NCI-H2196 (cell line): ENCODE results near the gene ABCC5.

Experiments
- DNase-seq: peaks from one replicate; lab custom pipeline; 2025; ENCODE audit not compliant: unreplicated experiment; lab: John Stamatoyannopoulos, UW

Gene ABCC5

DNA sequence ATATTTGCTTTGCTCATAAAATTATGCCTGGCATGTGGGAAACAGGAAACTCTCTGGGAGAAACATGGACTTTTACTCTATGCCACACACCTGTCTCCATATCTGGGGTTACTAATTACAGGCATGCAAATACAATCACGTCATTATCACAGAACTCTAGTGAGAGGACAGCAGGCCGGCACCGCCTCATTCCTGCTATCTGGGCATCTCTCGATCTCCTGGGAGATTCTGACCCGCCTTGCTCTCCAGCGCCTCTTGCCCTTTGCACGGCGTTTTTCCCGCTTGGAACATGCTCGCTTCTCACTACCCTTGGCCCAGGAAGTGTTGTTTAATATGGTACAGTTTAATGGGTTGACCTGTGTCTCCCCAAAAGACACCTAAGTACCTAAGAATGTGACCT is 87.6 kb downstream of the ABCC5 start:
- no peak for DNase-seq

DNA sequence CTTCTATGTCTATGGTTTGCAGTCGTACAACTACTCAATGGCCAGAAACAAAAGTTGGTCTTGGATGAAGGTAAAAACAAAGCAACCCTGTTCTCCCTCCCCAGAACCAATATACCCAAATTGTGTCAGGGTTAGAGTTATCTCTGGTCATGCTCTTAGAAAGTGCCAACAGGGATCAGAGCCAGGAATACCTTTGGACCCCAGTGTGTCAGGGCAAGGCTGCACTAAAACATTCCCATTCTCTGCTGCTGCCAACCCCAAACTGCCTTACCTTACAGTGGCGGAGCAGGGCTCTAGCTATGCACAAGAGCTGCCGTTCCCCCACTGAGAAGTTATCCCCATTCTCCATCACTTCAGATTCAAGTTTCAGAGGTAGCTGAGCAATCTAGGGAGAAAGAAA is 90.6 kb downstream of the ABCC5 start:
- no peak for DNase-seq

- no peak for DNase-seq
These were observed 92.7 kb downstream of the ABCC5 start for GRCh38 chr3:183924956-183925355.

DNA sequence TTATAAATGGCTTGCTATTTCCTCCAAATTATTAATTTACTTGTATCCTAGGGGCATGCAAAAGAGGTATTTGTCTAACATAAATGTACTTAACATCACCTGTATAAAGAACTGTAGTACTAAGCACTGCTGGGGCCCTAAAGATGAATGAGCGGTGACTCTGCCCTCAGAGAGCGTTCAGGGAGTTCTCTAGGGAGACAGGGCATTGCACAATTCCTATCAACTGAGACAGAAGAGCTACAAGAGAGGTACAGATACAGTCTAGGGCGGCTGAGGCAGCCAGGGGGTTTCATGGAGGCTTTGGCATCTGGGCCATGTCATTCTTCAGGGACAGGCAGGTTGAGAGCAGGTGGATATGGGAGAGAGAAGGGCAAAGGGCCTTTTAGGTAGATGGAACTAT is 93.1 kb downstream of the ABCC5 start:
- no peak for DNase-seq

GRCh38 chr3:183922421-183922820 is 95.3 kb downstream of the ABCC5 start:
- no peak for DNase-seq

DNA sequence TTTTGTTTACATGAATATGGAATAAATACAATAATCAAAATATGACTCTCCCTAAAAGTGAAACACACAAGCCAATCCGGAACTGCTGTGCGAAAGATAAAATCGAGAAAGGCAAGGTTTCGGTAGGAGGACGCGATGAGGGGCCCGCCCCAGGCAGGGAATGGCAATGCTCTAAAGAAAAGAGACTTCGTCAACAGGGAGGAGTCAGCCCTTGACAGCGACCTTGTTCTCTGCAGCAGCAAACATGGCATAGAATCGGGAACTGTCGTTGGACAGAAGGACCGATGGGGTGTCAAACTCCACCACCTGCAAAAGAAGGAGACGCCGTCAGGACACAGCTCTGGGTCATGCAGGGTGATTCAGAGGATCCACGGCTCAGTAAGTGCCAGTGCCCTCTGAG is 96.6 kb downstream of the ABCC5 start:
- no peak for DNase-seq

DNA sequence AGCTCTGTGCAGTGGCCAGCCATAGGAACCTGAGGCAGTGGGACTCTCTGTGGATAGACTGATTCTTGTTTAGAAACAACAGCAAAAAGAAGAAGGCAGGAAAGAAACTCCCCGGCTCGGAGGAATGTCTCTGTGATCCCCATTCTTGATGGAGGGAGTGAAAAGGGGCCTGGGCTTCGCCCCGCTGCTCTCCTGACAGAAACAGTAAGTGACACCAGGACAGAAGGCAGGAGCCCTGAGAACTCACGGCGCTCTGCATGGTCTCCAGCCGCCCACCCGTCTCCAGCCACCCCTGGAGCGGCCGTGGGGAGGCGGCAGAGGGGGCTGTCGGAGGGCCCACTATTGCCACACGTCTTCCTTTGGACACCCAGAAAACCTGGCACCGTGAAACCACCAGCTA is 97.3 kb downstream of the ABCC5 start:
- no peak for DNase-seq

GRCh38 chr3:183918178-183918577 is 99.5 kb downstream of the ABCC5 start:
- DNase-seq, result no peak

- DNase-seq, result no peak
These were observed 99.9 kb downstream of the ABCC5 start for GRCh38 chr3:183917776-183918175.

DNA sequence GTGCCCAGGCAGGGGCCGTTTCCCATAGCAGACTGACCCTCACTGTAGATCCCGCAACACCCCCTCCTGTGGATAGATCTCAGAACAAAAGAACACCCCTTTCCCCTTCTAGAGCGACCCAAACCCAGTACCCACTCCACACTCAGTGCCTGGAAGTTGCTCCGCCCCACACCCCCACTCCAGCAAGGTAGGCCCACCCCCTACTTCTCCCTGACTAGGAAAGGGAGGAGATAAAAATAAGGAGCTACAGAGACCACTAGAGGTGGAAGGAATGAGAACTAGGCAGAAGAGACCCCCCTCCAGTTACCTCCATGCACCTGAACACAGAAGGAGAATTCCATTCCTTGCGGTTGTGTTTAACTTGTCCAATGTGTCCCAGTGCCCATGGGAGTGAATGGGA is 102.8 kb downstream of the ABCC5 start:
- no peak for DNase-seq

- DNase-seq, result no peak
These were observed 104.1 kb downstream of the ABCC5 start for GRCh38 chr3:183913580-183913920.

DNA sequence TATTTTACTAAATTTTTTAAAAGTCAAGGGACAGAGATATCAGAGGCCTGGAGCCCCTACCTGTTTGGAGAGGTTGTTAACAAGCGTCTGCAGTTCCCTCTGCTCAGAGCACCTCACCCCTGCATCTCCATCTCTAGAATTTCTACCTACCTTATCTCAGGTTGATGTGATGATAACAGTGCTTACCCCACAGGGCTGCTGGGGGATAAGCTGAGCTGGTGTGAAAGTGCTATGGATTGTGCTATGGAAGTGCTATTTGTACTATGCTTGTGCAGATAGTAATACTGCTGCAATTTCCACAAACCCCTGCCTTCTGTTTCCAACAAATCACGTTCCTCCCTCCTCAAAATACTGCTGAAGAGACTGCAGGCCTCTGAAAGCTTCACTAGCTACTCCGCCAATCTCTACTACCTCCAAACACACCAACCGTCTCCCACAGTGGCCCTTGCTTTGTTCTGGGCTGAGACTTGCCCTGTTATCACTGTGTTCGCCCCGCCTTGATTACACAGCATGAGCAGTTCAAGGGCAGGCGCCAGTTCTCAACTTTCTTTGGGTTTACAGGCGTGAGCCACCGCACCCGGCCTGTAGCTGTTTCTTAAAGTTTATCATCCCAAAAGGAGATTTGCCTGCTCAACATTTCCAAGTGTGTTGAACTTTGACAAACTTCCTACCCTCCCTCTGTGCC is 104.6 kb downstream of the ABCC5 start:
- DNase-seq, result no peak

GRCh38 chr3:183911763-183912506 is 105.7 kb downstream of the ABCC5 start:
- no peak for DNase-seq

DNA sequence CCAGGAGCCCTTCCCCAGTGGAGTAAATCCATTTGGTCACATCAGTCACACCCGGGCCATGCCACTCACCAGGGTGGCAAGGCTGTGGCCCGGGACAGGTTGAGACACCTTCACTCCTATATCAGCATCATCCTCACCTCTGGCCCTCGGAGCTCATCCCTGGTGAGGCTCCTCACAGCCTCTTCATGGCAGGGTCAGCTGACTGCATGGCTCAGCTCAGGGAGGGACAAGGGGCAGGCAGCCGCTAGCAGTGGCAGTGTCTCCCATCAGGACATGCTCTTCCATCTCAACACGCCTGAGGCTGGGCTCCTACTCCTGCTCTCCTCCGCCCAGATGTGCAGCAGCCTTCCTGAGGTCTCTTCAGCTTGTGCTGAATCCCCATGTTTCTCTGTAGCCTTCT is 106.6 kb downstream of the ABCC5 start:
- no peak for DNase-seq

DNA sequence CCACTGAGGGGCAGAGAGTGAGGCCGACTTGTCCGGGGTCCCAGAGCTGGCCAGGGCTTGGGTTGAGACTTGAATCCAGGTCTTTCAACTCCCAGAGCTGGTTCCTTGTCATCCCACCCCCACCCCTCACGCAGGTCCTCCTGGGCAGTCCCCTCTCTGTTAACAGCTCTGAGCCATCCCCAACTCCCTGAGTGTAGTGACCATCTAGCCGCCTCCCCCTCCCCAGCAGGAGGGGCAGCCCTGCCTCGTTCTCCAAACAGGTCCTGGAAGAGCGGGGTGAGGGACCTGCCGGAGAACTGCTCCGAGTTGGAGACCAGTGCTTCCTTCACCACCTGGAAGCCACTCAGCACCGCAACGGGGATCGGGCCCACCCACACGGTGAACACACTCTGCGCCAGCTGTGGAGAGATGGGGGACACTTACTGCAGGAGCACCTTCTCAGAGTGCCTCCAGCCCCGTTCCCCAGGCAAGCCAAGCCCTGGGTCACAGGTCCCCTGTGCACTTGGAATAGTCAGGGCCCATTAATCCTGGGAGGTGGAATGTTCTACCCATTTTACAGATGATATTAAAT is 108.6 kb downstream of the ABCC5 start:
- DNase-seq, result no peak

DNA sequence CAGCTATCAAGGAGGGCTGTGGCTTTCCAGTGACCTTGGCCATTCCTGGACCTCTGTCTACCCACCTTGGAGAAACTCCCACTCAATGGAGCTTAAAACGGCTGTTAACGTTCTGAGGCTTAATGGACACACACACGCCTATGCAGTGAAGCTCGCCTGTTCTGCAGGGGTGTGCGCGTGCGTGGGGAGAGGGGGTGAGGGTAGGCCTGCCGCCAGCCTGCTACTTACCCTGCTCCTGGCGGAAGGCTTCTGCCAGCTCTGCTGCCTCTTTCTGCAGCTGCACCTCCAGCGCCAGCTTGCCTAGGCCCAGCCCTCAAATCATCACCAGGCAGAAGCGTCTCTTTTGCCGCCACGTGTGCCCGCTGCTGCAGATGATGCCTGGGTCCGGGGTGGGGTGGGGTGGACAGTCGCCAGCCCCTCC is 109.8 kb downstream of the ABCC5 start:
- no peak for DNase-seq

GRCh38 chr3:183907176-183907575 is 110.5 kb downstream of the ABCC5 start:
- no peak for DNase-seq

- no peak for DNase-seq
These were observed 111.3 kb downstream of the ABCC5 start for GRCh38 chr3:183906234-183906921.

- DNase-seq, result no peak
These were observed 112.6 kb downstream of the ABCC5 start for GRCh38 chr3:183904833-183905780.

DNA sequence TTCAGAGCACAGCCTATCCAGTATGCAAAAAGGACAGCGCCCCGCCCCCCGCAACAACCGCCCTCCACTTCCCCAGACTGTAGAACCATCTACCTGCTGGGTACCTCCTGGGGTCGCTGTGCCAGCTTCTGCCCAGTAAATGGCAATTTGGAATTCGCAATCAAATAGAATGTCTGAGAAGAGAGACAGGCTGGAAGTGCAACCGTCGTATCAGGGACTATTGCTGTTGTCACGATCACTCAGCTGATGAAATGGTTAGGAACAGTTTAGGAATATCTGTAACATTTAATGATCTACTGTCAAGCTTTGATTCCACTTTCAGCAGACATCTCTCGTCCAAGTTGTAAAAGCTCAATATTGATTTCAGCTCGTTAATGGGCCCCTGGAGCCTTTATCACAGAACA is 119.7 kb downstream of the ABCC5 start:
- DNase-seq, result no peak

DNA sequence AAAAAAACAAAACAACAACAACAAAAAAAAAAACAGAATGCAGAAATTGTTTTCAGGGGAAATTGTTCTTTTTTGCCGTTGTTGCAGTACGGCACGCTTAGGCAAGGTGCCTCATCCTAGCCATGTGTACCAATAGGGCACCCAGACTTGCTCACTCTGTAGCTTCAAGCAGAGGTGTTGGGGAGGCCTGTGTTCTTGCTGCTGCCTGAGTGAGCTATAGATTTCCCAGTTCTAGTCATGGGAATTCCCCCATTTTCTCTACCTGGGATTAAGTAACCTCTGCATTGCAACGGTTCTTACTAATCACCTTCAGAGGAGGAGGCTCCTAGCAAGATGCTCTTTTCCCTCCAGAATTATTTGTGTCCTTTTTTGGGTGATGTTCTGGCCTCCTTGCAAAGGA is 120.1 kb downstream of the ABCC5 start:
- no peak for DNase-seq
